LNCaP clone FGC (cell line): Measurements from ENCODE around the gene LMO1.

ENCODE experiments used
- DNase-seq: peaks from one replicate; pipeline ENCODE4 v3.0.0-alpha.2; 2011; ENCODE audit warnings: low read depth
- H3K4me3 ChIP-seq: 2 replicates; pipeline ENCODE4 v1.5.1; 2011; ENCODE audit warnings: mild to moderate bottlenecking, low read depth, low read length, control low read depth
- CTCF ChIP-seq: IDR thresholded peaks from 2 replicates; pipeline ENCODE4 v1.5.1; 2012; ENCODE audit warnings: mild to moderate bottlenecking; ENCODE audit not compliant: control insufficient read depth, insufficient read depth; ENCODE audit errors: extremely low read depth

Gene LMO1

GRCh38 chr11:8247312-8247711 is 16.4 kb downstream of the LMO1 start:
- TF ChIP-seq CTCF, result peak; percentile 55
- DNase-seq, result no peak
- no peak overlapping the region for H3K4me3 ChIP-seq

GRCh38 chr11:8243458-8243857 is 20.2 kb downstream of the LMO1 start:
- no peak for TF ChIP-seq CTCF
- DNase-seq, result no peak
- H3K4me3 ChIP-seq, result no peak overlapping the region

- no peak for DNase-seq
- TF ChIP-seq CTCF, result no peak
- no peak overlapping the region for H3K4me3 ChIP-seq
Observed at GRCh38 chr11:8242499-8243280, 21.0 kb downstream of the LMO1 start.

GRCh38 chr11:8242118-8242475 is 21.6 kb downstream of the LMO1 start:
- no peak overlapping the region for H3K4me3 ChIP-seq
- TF ChIP-seq CTCF, result no peak
- DNase-seq, result no peak

GRCh38 chr11:8241373-8242117 is 22.1 kb downstream of the LMO1 start:
- no peak overlapping the region for H3K4me3 ChIP-seq
- no peak for TF ChIP-seq CTCF
- DNase-seq, result no peak

- no peak for TF ChIP-seq CTCF
Observed at GRCh38 chr11:8239536-8240228, 24.0 kb downstream of the LMO1 start.

More at GRCh38 chr11:8239536-8240228, 24.0 kb downstream of the LMO1 start:
- H3K4me3 ChIP-seq, result no peak overlapping the region
- no peak for DNase-seq
